IMR-90 (cell line): ENCODE results near the gene KCNE4. TPM values are rescaled to one million over a fixed set of nuclear protein-coding genes. Genes with fewer than 3 reads are reported as not detected.

Experiments
- ATAC-seq: fragments of 200-7000 bp; cut with Tn5 transposase; 2 replicates; pipeline ENCODE4 v1.9.1; 2020; ENCODE audit warnings: low read depth, mild to moderate bottlenecking, moderate library complexity
- BruUV-seq: library from RNA; stranded (reverse); fragments of 400-500 nt; replicated peaks from 2 replicates; lab custom pipeline; 2021; lab: Mats Ljungman, UMichigan
- CTCF ChIA-PET: fragments of 300-600 bp; formaldehyde crosslinking; extraction: SDS; loops from one replicate; lab custom pipeline; 2021; ENCODE audit warnings: antibody characterized with exemption; lab: Yijun Ruan, JAX
- POLR2A ChIA-PET: fragments of 300-600 bp; sonication (Branson Sonifier 250); formaldehyde crosslinking; loops from one replicate; lab custom pipeline; 2022; ENCODE audit warnings: antibody characterized with exemption; ENCODE audit not compliant: unreplicated experiment; lab: Charles Lee
- DNase-seq: peaks from one replicate; pipeline ENCODE4 v3.0.0; 2013
- H2AFZ ChIP-seq: replicated peaks from 2 replicates; pipeline ENCODE3; 2013; ENCODE audit warnings: low read length, mild to moderate bottlenecking; ENCODE audit not compliant: poor library complexity
- H2AK5ac ChIP-seq: 2 replicates; pipeline ENCODE4 v1.6.1; 2013; ENCODE audit warnings: low read depth, low read length, inconsistent platforms
- H2AK9ac ChIP-seq: replicated peaks from 2 replicates; pipeline ENCODE3; 2013; ENCODE audit warnings: mild to moderate bottlenecking, low read depth, low read length, moderate library complexity; ENCODE audit not compliant: poor library complexity
- H2BK120ac ChIP-seq: 2 replicates; pipeline ENCODE4 v1.6.1; 2013; ENCODE audit warnings: low read depth, low read length, inconsistent platforms
- H2BK15ac ChIP-seq: 3 replicates; pipeline ENCODE4 v1.6.1; 2013; ENCODE audit warnings: low read depth, low read length, inconsistent platforms
- H2BK20ac ChIP-seq: 2 replicates; pipeline ENCODE4 v1.6.1; 2013; ENCODE audit warnings: low read depth, mild to moderate bottlenecking, inconsistent platforms, low read length, moderate library complexity
- H2BK5ac ChIP-seq: 2 replicates; pipeline ENCODE4 v1.6.1; 2013; ENCODE audit warnings: mild to moderate bottlenecking, low read depth, low read length, inconsistent platforms; ENCODE audit not compliant: poor library complexity, severe bottlenecking
- H3K14ac ChIP-seq: replicated peaks from 2 replicates; pipeline ENCODE4 v1.6.1; 2013; ENCODE audit warnings: low read depth, low read length, inconsistent platforms
- H3K18ac ChIP-seq: 2 replicates; pipeline ENCODE4 v1.6.1; 2013; ENCODE audit warnings: low read depth, low read length, control low read depth
- H3K23ac ChIP-seq: 2 replicates; pipeline ENCODE4 v1.6.1; 2013; ENCODE audit warnings: low read depth, low read length, inconsistent platforms
- H3K27ac ChIP-seq: 2 replicates; pipeline ENCODE4 v1.5.1; 2013; ENCODE audit warnings: mild to moderate bottlenecking, control low read depth, low read length; ENCODE audit not compliant: insufficient read depth
- H3K27me3 ChIP-seq: 2 replicates; pipeline ENCODE4 v1.6.1; 2013; ENCODE audit warnings: low read length; ENCODE audit not compliant: control insufficient read depth, insufficient read depth
- H3K36me3 ChIP-seq: 2 replicates; pipeline ENCODE4 v1.6.1; 2013; ENCODE audit warnings: low read length, mixed read lengths; ENCODE audit not compliant: control insufficient read depth, insufficient read depth
- H3K4ac ChIP-seq: 2 replicates; pipeline ENCODE4 v1.6.1; 2013; ENCODE audit warnings: low read depth, low read length, inconsistent platforms
- H3K4me1 ChIP-seq: 2 replicates; pipeline ENCODE4 v1.6.1; 2013; ENCODE audit warnings: low read length, mixed read lengths; ENCODE audit not compliant: control insufficient read depth, insufficient read depth
- H3K4me2 ChIP-seq: 2 replicates; pipeline ENCODE4 v1.6.1; 2013; ENCODE audit warnings: low read depth, mild to moderate bottlenecking, control low read depth, low read length, moderate library complexity
- H3K4me3 ChIP-seq: 2 replicates; pipeline ENCODE4 v1.5.1; 2013; ENCODE audit warnings: low read depth, mild to moderate bottlenecking, control low read depth, low read length, moderate library complexity; ENCODE audit not compliant: insufficient read depth
- H3K56ac ChIP-seq: 2 replicates; pipeline ENCODE4 v1.6.1; 2013; ENCODE audit warnings: low read length, inconsistent platforms; ENCODE audit not compliant: insufficient read depth; ENCODE audit errors: extremely low read depth
- H3K79me1 ChIP-seq, 2 experiments: 2 replicates each; pipeline ENCODE4 v1.6.1; 2013; ENCODE audit warnings: low read length in 2 of 2, inconsistent platforms in 1 of 2, low read depth in 1 of 2
- H3K9ac ChIP-seq: 2 replicates; pipeline ENCODE4 v1.6.1; 2013; ENCODE audit warnings: low read depth, low read length, control low read depth
- H3K9me1 ChIP-seq: 2 replicates; pipeline ENCODE4 v1.6.1; 2013; ENCODE audit warnings: low read length, inconsistent platforms; ENCODE audit not compliant: insufficient read depth
- H3K9me3 ChIP-seq: 2 replicates; pipeline ENCODE4 v1.6.1; 2013; ENCODE audit warnings: low read length; ENCODE audit not compliant: control insufficient read depth, insufficient read depth
- H4K20me1 ChIP-seq: 2 replicates; pipeline ENCODE4 v1.6.1; 2013; ENCODE audit warnings: low read length, inconsistent platforms; ENCODE audit not compliant: insufficient read depth
- H4K5ac ChIP-seq: 2 replicates; pipeline ENCODE4 v1.6.1; 2013; ENCODE audit warnings: mild to moderate bottlenecking, low read depth, low read length, control low read depth
- H4K8ac ChIP-seq, 2 experiments: 2 replicates each; pipeline ENCODE4 v1.6.1; 2013; ENCODE audit warnings: low read depth in 2 of 2, low read length in 2 of 2, control low read depth in 1 of 2, inconsistent platforms in 1 of 2
- H4K91ac ChIP-seq: 2 replicates; pipeline ENCODE4 v1.6.1; 2013; ENCODE audit warnings: low read depth, low read length, inconsistent platforms; ENCODE audit not compliant: insufficient read depth
- BHLHE40 ChIP-seq: fragments of 150-350 bp; IDR thresholded peaks from 2 replicates; pipeline ENCODE4 v1.6.1; 2016; ENCODE audit warnings: mild to moderate bottlenecking, low read depth, low read length
- CEBPB ChIP-seq: IDR thresholded peaks from 2 replicates; pipeline ENCODE4 v1.6.1; 2012; ENCODE audit warnings: low read depth, low read length, improper control_type of control experiment
- CHD1 ChIP-seq: IDR thresholded peaks from 2 replicates; pipeline ENCODE4 v1.6.1; 2012; ENCODE audit warnings: low read depth, low read length, improper control_type of control experiment
- CTCF ChIP-seq: conservative IDR thresholded peaks from 2 replicates; pipeline ENCODE4 v1.5.1; 2012; ENCODE audit warnings: mild to moderate bottlenecking, low read depth, low read length, improper control_type of control experiment
- ELK1 ChIP-seq: fragments of 150-350 bp; IDR thresholded peaks from 2 replicates; pipeline ENCODE4 v1.6.1; 2016; ENCODE audit warnings: low read depth, mild to moderate bottlenecking, low read length, moderate library complexity, borderline replicate concordance
- FOS ChIP-seq: fragments of 150-350 bp; IDR thresholded peaks from 2 replicates; pipeline ENCODE4 v1.6.1; 2016; ENCODE audit warnings: low read depth, low read length
- MAFK ChIP-seq: IDR thresholded peaks from 2 replicates; pipeline ENCODE4 v1.6.1; 2012; ENCODE audit warnings: low read depth, low read length, improper control_type of control experiment
- MAZ ChIP-seq: IDR thresholded peaks from 2 replicates; pipeline ENCODE4 v1.6.1; 2012; ENCODE audit warnings: low read depth, mild to moderate bottlenecking, low read length, improper control_type of control experiment, moderate library complexity, borderline replicate concordance
- MXI1 ChIP-seq: IDR thresholded peaks from 2 replicates; pipeline ENCODE4 v1.6.1; 2012; ENCODE audit warnings: low read depth, mild to moderate bottlenecking, low read length, moderate library complexity, borderline replicate concordance
- NFE2L2 ChIP-seq: fragments of 150-350 bp; IDR thresholded peaks from 2 replicates; pipeline ENCODE4 v1.6.1; 2016; ENCODE audit warnings: low read depth, mild to moderate bottlenecking, low read length
- POLR2A ChIP-seq: IDR thresholded peaks from 2 replicates; pipeline ENCODE4 v1.6.1; 2012; ENCODE audit warnings: mild to moderate bottlenecking, low read depth, low read length
- RCOR1 ChIP-seq: IDR thresholded peaks from 2 replicates; pipeline ENCODE4 v1.6.1; 2012; ENCODE audit warnings: mild to moderate bottlenecking, low read length, improper control_type of control experiment; ENCODE audit not compliant: insufficient replicate concordance
- RFX5 ChIP-seq: IDR thresholded peaks from 2 replicates; pipeline ENCODE4 v1.8.0; 2012; ENCODE audit warnings: low read depth, mild to moderate bottlenecking, low read length, moderate library complexity
- SMC3 ChIP-seq: fragments of 150-350 bp; IDR thresholded peaks from 2 replicates; pipeline ENCODE4 v1.6.1; 2016; ENCODE audit warnings: low read depth, mild to moderate bottlenecking, antibody characterized with exemption, low read length, moderate library complexity
- USF2 ChIP-seq: fragments of 150-350 bp; IDR thresholded peaks from 2 replicates; pipeline ENCODE4 v1.6.1; 2017; ENCODE audit warnings: mild to moderate bottlenecking, antibody characterized with exemption, low read length, low read depth
- WGBS, 2 experiments: methylation state at CpG; one replicate each; pipeline versions ENCODE4 v1.1.5 to v1.1.7; 2013; ENCODE audit warnings: missing lambda C conversion rate in 2 of 2; ENCODE audit not compliant: insufficient read length in 1 of 2; ENCODE audit errors: extremely low coverage in 2 of 2; 5-methylcytosine and 5-hydroxymethylcytosine counted together
- dilution Hi-C: fragments of 300-500 bp; cut with HindIII; formaldehyde crosslinking; loops from one replicate; pipeline ENCODE4 v1.14.3; 2018; ENCODE audit warnings: low sequenced_read_pairs; ENCODE audit not compliant: unreplicated experiment
- in situ Hi-C: fragments of 300-500 bp; cut with MboI; formaldehyde crosslinking; loops from 3 replicates; pipeline ENCODE4 v1.14.3; 2019; ENCODE audit warnings: low sequenced_read_pairs, inconsistent platforms, mixed read lengths
- intact Hi-C: fragments of 100-400 bp; cut with micrococcal nuclease; formaldehyde crosslinking; loops from 2 replicates; pipeline ENCODE4 v1.10.0; 2022
- polyA plus RNA-seq, 3 experiments: library from polyadenylated mRNA; depleted of rRNA; stranded (reverse); fragments of >200 nt; gene quantifications; 2 replicates each; pipeline ENCODE4 v1.2.3, GENCODE V29; 2012; ENCODE audit warnings: low replicate concordance in 1 of 3
- total RNA-seq: library from RNA; depleted of rRNA; stranded (reverse); fragments of >200 nt; gene quantifications from 2 replicates; pipeline ENCODE4 v1.2.3, GENCODE V29; 2012

The KCNE4 gene
- total and polyA plus RNA-seq, 2 of the 4 experiments (the other 2 are of a cell fraction): 6.6 to 6.8 TPM

- Histone ChIP-seq H3K79me1 (no peaks in the 10 kb centered on the region), H2BK20ac (no peak overlapping the region), H3K56ac (no peak overlapping the region), H4K20me1 (no peaks in the 10 kb centered on the region), H3K18ac (no peak overlapping the region), H2AFZ (no peak overlapping the region), H3K9me1 (peaks cover 6% of the 10 kb centered on the region), H2AK9ac (no peak overlapping the region), H3K9me3 (0 out of 2 replicates have a peak, but pooled peaks cover 2% of the 10 kb centered on the region), H2AK5ac (no peak overlapping the region), H3K4me3 (no peak overlapping the region), H4K91ac (no peak overlapping the region), H4K5ac (no peak overlapping the region), H3K4ac (0 out of 2 replicates have a peak overlapping the region, but pooled peaks have one; percentile 1), H2BK120ac (no peak overlapping the region), H3K27ac (no peak overlapping the region), H3K9ac (no peak overlapping the region), H4K8ac (no peak overlapping the region), H2BK5ac (no peak overlapping the region), H3K4me2 (no peak overlapping the region), H3K4me1 (peaks cover 7% of the 10 kb centered on the region), H3K36me3 (no peaks in the 10 kb centered on the region), H2BK15ac (no peak overlapping the region), H3K27me3 (no peaks in the 10 kb centered on the region), H3K23ac (no peak overlapping the region), H3K14ac (no peak overlapping the region)
- TF ChIP-seq USF2 (no peak), CTCF (no peak), ELK1 (no peak), MXI1 (no peak), POLR2A (no peak), FOS (no peak), MAFK (no peak), NFE2L2 (no peak), CEBPB (no peak), RFX5 (no peak), RCOR1 (no peak), CHD1 (no peak), SMC3 (no peak), MAZ (no peak), BHLHE40 (no peak)
- intact Hi-C loops: no loop called here
- in situ Hi-C loops: no loop called here
- POLR2A ChIA-PET: no interaction called here
- dilution Hi-C loops: no loop called here
- no CpG with 5 or more reads among the region's 2 CpGs for WGBS, 2 experiments
- BruUV-seq: no TSS peak
- no peak for DNase-seq
- no peak for ATAC-seq
- CTCF ChIA-PET: no interaction called here
Observed at GRCh38 chr2:223037445-223037800, 14.6 kb upstream of the KCNE4 start.
